Measurements from ENCODE around the gene OLFML3. TPM values are rescaled to one million over a fixed set of nuclear protein-coding genes. Genes with fewer than 3 reads are reported as not detected.
"Not testable (repeated sequence)": the region's sequence is repeated elsewhere in the genome, so short reads cannot be mapped to it uniquely, and the experiment has no call there.

OLFML3 gene
- total and polyA plus RNA-seq, 4 donors: 17.3 to 96.1 (median 20.1) TPM

GRCh38 chr1:113946112-113946511 lies 33.2 kb upstream of the OLFML3 start:
- Histone ChIP-seq H3K4me1 (ENCODE audit: control insufficient read depth in 1 of 2, insufficient read depth in 2 of 2, low read length in 2 of 2) (peaks cover 3 to 6% of the 10 kb centered on the region in 2 donors), H3K36me3 (ENCODE audit: control insufficient read depth in 1 of 2, insufficient read depth in 2 of 2, low read length in 1 of 2) (peaks cover 0 to 3% of the 10 kb centered on the region in 2 donors), H3K27me3 (ENCODE audit: control insufficient read depth in 1 of 2, insufficient read depth in 2 of 2, low read length in 1 of 2) (no peaks in the 10 kb centered on the region)

GRCh38 chr1:113946678-113947387 lies 32.4 kb upstream of the OLFML3 start:
- ATAC-seq (ENCODE audit: low FRiP score) (no peak), DNase-seq (no peak)
- intact Hi-C loops (cut with DNase I): no loop called here
- Histone ChIP-seq H3K27me3 (ENCODE audit: control insufficient read depth in 1 of 2, insufficient read depth in 2 of 2, low read length in 1 of 2) (no peaks in the 10 kb centered on the region), H3K4me3 (ENCODE audit: low read length in 2 of 2) (no peak overlapping the region), H3K36me3 (ENCODE audit: control insufficient read depth in 1 of 2, insufficient read depth in 2 of 2, low read length in 1 of 2) (peaks cover 0 to 2% of the 10 kb centered on the region in 2 donors), H3K4me1 (ENCODE audit: control insufficient read depth in 1 of 2, insufficient read depth in 2 of 2, low read length in 2 of 2) (peaks cover 3 to 6% of the 10 kb centered on the region in 2 donors), H3K27ac (ENCODE audit: low read depth in 1 of 2, low read length in 2 of 2) (no peak overlapping the region), H3K9me3 (ENCODE audit: control insufficient read depth, low read length) (no peaks in the 10 kb centered on the region)
- WGBS, 2 donors: 28 to 36% methylated on average over 3 of the region's 3 CpGs

More at GRCh38 chr1:113946112-113946511, 33.2 kb upstream of the OLFML3 start:
- DNase-seq: no peak
- H3K4me3 ChIP-seq (ENCODE audit: low read length in 2 of 2): no peak overlapping the region
- no peaks in the 10 kb centered on the region for H3K9me3 ChIP-seq (ENCODE audit: control insufficient read depth, low read length)
- H3K27ac ChIP-seq (ENCODE audit: low read depth in 1 of 2, low read length in 2 of 2): no peak overlapping the region
- ATAC-seq (ENCODE audit: low FRiP score): no peak
- intact Hi-C loops (cut with DNase I): no loop called here
- 51 to 100% methylated on average over 1 of the region's 1 CpG for WGBS, 2 donors

- H3K27me3 ChIP-seq (ENCODE audit: control insufficient read depth in 1 of 2, insufficient read depth in 2 of 2, low read length in 1 of 2): no peaks in the 10 kb centered on the region
- peaks cover 0 to 2% of the 10 kb centered on the region in 2 donors for H3K36me3 ChIP-seq (ENCODE audit: control insufficient read depth in 1 of 2, insufficient read depth in 2 of 2, low read length in 1 of 2)
- ATAC-seq (ENCODE audit: low FRiP score) (no peak), DNase-seq (no peak)
- H3K9me3 ChIP-seq (ENCODE audit: control insufficient read depth, low read length): no peaks in the 10 kb centered on the region
- no peak overlapping the region for H3K4me3 ChIP-seq (ENCODE audit: low read length in 2 of 2)
- 15 to 16% methylated on average over 3 of the region's 3 CpGs for WGBS, 2 donors
- H3K4me1 ChIP-seq (ENCODE audit: control insufficient read depth in 1 of 2, insufficient read depth in 2 of 2, low read length in 2 of 2): peaks cover 3 to 6% of the 10 kb centered on the region in 2 donors
- intact Hi-C loops (cut with DNase I): no loop called here
- H3K27ac ChIP-seq (ENCODE audit: low read depth in 1 of 2, low read length in 2 of 2): peak overlapping the region in 1 of 2 donors; percentile 43
Measured at GRCh38 chr1:113947388-113948107, 31.7 kb upstream of the OLFML3 start.

GRCh38 chr1:113948151-113948550 lies 31.1 kb upstream of the OLFML3 start:
- 58 to 64% methylated on average over 4 of the region's 4 CpGs for WGBS, 2 donors
- H3K4me1 ChIP-seq (ENCODE audit: control insufficient read depth in 1 of 2, insufficient read depth in 2 of 2, low read length in 2 of 2); H3K9me3 ChIP-seq (ENCODE audit: control insufficient read depth, low read length); H3K4me3 ChIP-seq (ENCODE audit: low read length in 2 of 2); H3K27ac ChIP-seq (ENCODE audit: low read depth in 1 of 2, low read length in 2 of 2); H3K27me3 ChIP-seq (ENCODE audit: control insufficient read depth in 1 of 2, insufficient read depth in 2 of 2, low read length in 1 of 2); intact Hi-C loops (cut with DNase I); H3K36me3 ChIP-seq (ENCODE audit: control insufficient read depth in 1 of 2, insufficient read depth in 2 of 2, low read length in 1 of 2); DNase-seq; ATAC-seq (ENCODE audit: low FRiP score): not testable (repeated sequence)

GRCh38 chr1:113949007-113949406 lies 30.3 kb upstream of the OLFML3 start:
- Histone ChIP-seq H3K9me3 (ENCODE audit: control insufficient read depth, low read length) (no peaks in the 10 kb centered on the region), H3K27ac (ENCODE audit: low read depth in 1 of 2, low read length in 2 of 2) (no peak overlapping the region), H3K4me3 (ENCODE audit: low read length in 2 of 2) (no peak overlapping the region), H3K4me1 (ENCODE audit: control insufficient read depth in 1 of 2, insufficient read depth in 2 of 2, low read length in 2 of 2) (peaks cover 3 to 6% of the 10 kb centered on the region in 2 donors), H3K27me3 (ENCODE audit: control insufficient read depth in 1 of 2, insufficient read depth in 2 of 2, low read length in 1 of 2) (no peaks in the 10 kb centered on the region), H3K36me3 (ENCODE audit: control insufficient read depth in 1 of 2, insufficient read depth in 2 of 2, low read length in 1 of 2) (peaks cover 0 to 2% of the 10 kb centered on the region in 2 donors)
- DNase-seq (no peak), ATAC-seq (ENCODE audit: low FRiP score) (peak; percentile 47)
- intact Hi-C loops (cut with DNase I): no loop called here
- 33 to 34% methylated on average over 5 of the region's 5 CpGs for WGBS, 2 donors

- Histone ChIP-seq H3K9me3 (ENCODE audit: control insufficient read depth, low read length) (no peaks in the 10 kb centered on the region), H3K36me3 (ENCODE audit: control insufficient read depth in 1 of 2, insufficient read depth in 2 of 2, low read length in 1 of 2) (peaks cover 0 to 2% of the 10 kb centered on the region in 2 donors), H3K27me3 (ENCODE audit: control insufficient read depth in 1 of 2, insufficient read depth in 2 of 2, low read length in 1 of 2) (no peaks in the 10 kb centered on the region), H3K4me3 (ENCODE audit: low read length in 2 of 2) (no peak overlapping the region), H3K4me1 (ENCODE audit: control insufficient read depth in 1 of 2, insufficient read depth in 2 of 2, low read length in 2 of 2) (peaks cover 3 to 6% of the 10 kb centered on the region in 2 donors), H3K27ac (ENCODE audit: low read depth in 1 of 2, low read length in 2 of 2) (no peak overlapping the region)
- DNase-seq: no peak
- intact Hi-C loops (cut with DNase I): no loop called here
- ATAC-seq (ENCODE audit: low FRiP score): no peak
- WGBS, 2 donors: 98 to 100% methylated on average over 1 of the region's 1 CpG
Measured at GRCh38 chr1:113950908-113951307, 28.4 kb upstream of the OLFML3 start.

GRCh38 chr1:113951719-113952118 lies 27.6 kb upstream of the OLFML3 start:
- no peak overlapping the region for H3K27ac ChIP-seq (ENCODE audit: low read depth in 1 of 2, low read length in 2 of 2)
- no peak for ATAC-seq (ENCODE audit: low FRiP score)
- no peak for DNase-seq
- peaks cover 0 to 2% of the 10 kb centered on the region in 2 donors for H3K36me3 ChIP-seq (ENCODE audit: control insufficient read depth in 1 of 2, insufficient read depth in 2 of 2, low read length in 1 of 2)
- H3K9me3 ChIP-seq (ENCODE audit: control insufficient read depth, low read length): no peaks in the 10 kb centered on the region
- H3K4me3 ChIP-seq (ENCODE audit: low read length in 2 of 2): no peak overlapping the region
- intact Hi-C loops (cut with DNase I): no loop called here
- H3K4me1 ChIP-seq (ENCODE audit: control insufficient read depth in 1 of 2, insufficient read depth in 2 of 2, low read length in 2 of 2): peaks cover 3% of the 10 kb centered on the region in 2 donors
- 97 to 100% methylated on average over 2 of the region's 2 CpGs for WGBS, 2 donors
- H3K27me3 ChIP-seq (ENCODE audit: control insufficient read depth in 1 of 2, insufficient read depth in 2 of 2, low read length in 1 of 2): no peaks in the 10 kb centered on the region

- no peak for DNase-seq
- WGBS, 2 donors: 88 to 92% methylated on average over 1 of the region's 1 CpG
- Histone ChIP-seq H3K27ac (ENCODE audit: low read depth in 1 of 2, low read length in 2 of 2) (no peak overlapping the region), H3K9me3 (ENCODE audit: control insufficient read depth, low read length) (no peaks in the 10 kb centered on the region), H3K36me3 (ENCODE audit: control insufficient read depth in 1 of 2, insufficient read depth in 2 of 2, low read length in 1 of 2) (peaks cover 5 to 7% of the 10 kb centered on the region in 2 donors), H3K4me3 (ENCODE audit: low read length in 2 of 2) (no peak overlapping the region), H3K27me3 (ENCODE audit: control insufficient read depth in 1 of 2, insufficient read depth in 2 of 2, low read length in 1 of 2) (no peaks in the 10 kb centered on the region), H3K4me1 (ENCODE audit: control insufficient read depth in 1 of 2, insufficient read depth in 2 of 2, low read length in 2 of 2) (no peaks in the 10 kb centered on the region)
- intact Hi-C loops (cut with DNase I): no loop called here
- no peak for ATAC-seq (ENCODE audit: low FRiP score)
Measured at GRCh38 chr1:113957984-113958383, 21.3 kb upstream of the OLFML3 start.

GRCh38 chr1:113958691-113959090 lies 20.6 kb upstream of the OLFML3 start:
- intact Hi-C loops (cut with DNase I): no loop called here
- Histone ChIP-seq H3K27ac (ENCODE audit: low read depth in 1 of 2, low read length in 2 of 2) (no peak overlapping the region), H3K27me3 (ENCODE audit: control insufficient read depth in 1 of 2, insufficient read depth in 2 of 2, low read length in 1 of 2) (no peaks in the 10 kb centered on the region), H3K4me1 (ENCODE audit: control insufficient read depth in 1 of 2, insufficient read depth in 2 of 2, low read length in 2 of 2) (no peaks in the 10 kb centered on the region), H3K36me3 (ENCODE audit: control insufficient read depth in 1 of 2, insufficient read depth in 2 of 2, low read length in 1 of 2) (peaks cover 6 to 7% of the 10 kb centered on the region in 2 donors), H3K9me3 (ENCODE audit: control insufficient read depth, low read length) (no peaks in the 10 kb centered on the region), H3K4me3 (ENCODE audit: low read length in 2 of 2) (no peak overlapping the region)
- DNase-seq (no peak), ATAC-seq (ENCODE audit: low FRiP score) (no peak)
- WGBS, 2 donors: 90 to 94% methylated on average over 1 of the region's 1 CpG
